Measurements from ENCODE around the gene PCK2. TPM values are rescaled to one million over a fixed set of nuclear protein-coding genes. Genes with fewer than 3 reads are reported as not detected.
A peak's percentile ranks its signal among the peaks of the same experiment; 100 is the strongest.

The PCK2 gene
- total RNA-seq, 1 donor from 2014 or later: 35.0 TPM

DNA sequence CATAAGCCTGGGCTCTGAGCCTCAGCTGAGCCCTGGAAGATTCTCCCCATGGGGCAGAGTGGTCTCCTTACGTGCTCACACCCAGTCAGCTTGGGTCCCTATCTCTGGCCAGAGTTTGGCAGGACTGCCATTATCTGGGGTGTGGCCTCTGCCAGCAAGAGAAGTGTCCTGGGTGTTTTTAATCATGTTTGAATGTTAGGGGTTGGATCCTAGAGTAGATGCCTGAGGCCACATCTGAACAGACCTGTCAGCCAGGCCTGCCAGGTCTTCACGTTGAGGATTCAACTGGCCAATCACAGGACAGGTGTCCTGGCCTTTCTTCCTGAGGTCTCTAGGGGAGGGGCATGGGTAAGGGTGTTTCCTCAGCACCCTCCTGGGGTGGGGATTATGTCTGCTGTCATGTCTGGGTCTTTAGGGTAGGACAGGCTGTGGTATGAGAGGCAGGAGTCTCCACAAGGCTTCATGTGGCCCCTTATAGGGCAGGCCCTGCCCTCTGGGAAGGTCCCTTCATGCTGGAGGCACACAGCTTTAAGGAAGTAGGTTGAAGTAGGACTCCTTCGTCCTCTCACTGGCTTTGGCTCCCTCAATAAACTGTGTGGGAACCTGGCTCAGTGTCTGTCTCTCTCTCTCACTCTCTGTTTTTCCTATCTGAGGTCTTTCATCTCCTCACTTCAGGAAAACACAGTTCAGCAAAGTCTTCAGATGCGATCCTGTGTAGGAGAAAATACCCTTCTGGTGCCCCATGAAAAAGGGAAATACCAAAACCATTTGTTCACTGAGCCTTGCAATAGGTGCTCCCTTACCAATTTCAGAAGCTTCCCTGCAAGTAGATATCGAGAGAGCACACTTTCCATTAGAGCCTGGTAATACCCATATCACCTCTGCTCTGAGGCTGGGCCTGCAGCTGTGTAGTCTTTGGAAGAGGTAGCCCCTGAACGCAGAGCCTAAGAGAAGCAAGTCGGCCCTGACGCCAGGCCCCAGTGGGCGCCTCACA is 29.6 kb downstream of the PCK2 start:
- H3K9me3 Mint-ChIP-seq: no peaks in the 10 kb centered on the region
- peak overlapping the region; percentile 31 for H3K4me3 Mint-ChIP-seq
- H3K4me1 Mint-ChIP-seq (ENCODE audit: unreplicated experiment): no peaks in the 10 kb centered on the region
- peak overlapping the region; percentile 75 for H3K27ac Mint-ChIP-seq
- peaks cover 15% of the 10 kb centered on the region for H3K36me3 Mint-ChIP-seq
- no peak for DNase-seq (ENCODE audit: extremely low spot score, unreplicated experiment)
- H3K27me3 Mint-ChIP-seq: no peaks in the 10 kb centered on the region
- TF ChIP-seq, protein P1, sequence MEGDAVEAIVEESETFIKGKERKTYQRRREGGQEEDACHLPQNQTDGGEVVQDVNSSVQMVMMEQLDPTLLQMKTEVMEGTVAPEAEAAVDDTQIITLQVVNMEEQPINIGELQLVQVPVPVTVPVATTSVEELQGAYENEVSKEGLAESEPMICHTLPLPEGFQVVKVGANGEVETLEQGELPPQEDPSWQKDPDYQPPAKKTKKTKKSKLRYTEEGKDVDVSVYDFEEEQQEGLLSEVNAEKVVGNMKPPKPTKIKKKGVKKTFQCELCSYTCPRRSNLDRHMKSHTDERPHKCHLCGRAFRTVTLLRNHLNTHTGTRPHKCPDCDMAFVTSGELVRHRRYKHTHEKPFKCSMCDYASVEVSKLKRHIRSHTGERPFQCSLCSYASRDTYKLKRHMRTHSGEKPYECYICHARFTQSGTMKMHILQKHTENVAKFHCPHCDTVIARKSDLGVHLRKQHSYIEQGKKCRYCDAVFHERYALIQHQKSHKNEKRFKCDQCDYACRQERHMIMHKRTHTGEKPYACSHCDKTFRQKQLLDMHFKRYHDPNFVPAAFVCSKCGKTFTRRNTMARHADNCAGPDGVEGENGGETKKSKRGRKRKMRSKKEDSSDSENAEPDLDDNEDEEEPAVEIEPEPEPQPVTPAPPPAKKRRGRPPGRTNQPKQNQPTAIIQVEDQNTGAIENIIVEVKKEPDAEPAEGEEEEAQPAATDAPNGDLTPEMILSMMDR (conservative IDR thresholded peaks at IDR 0.05): no peak

DNA sequence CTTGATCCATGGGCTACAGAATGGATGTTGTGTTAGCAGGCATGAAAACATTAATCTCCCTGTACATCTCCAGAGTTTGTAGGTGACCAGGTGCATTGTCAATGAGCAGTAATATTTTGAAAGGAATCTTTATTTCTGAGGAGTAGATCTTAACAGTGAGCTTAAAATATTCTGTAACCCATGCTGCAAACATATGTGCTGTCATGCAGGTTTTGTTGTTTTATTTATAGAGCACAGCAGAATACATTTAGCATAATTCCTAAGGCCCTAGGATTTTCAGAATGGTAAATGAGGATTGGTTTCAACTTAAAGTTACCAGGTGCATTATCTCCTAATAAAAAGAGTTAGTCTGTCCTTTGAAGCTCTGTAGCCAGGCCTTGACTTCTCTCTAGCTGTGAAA is 32.8 kb downstream of the PCK2 start:
- H3K27me3 Mint-ChIP-seq: no peaks in the 10 kb centered on the region
- no peaks in the 10 kb centered on the region for H3K4me1 Mint-ChIP-seq (ENCODE audit: unreplicated experiment)
- peaks cover 8% of the 10 kb centered on the region for H3K36me3 Mint-ChIP-seq
- TF ChIP-seq, protein P1 (conservative IDR thresholded peaks at IDR 0.05): no peak
- no peak for DNase-seq (ENCODE audit: extremely low spot score, unreplicated experiment)
- no peak overlapping the region for H3K27ac Mint-ChIP-seq
- H3K4me3 Mint-ChIP-seq: no peak overlapping the region
- H3K9me3 Mint-ChIP-seq: no peaks in the 10 kb centered on the region

- no peaks in the 10 kb centered on the region for H3K9me3 Mint-ChIP-seq
- no peaks in the 10 kb centered on the region for H3K27me3 Mint-ChIP-seq
- no peak for DNase-seq (ENCODE audit: extremely low spot score, unreplicated experiment)
- H3K36me3 Mint-ChIP-seq: peaks cover 8% of the 10 kb centered on the region
- TF ChIP-seq, protein P1 (conservative IDR thresholded peaks at IDR 0.05): no peak
- no peaks in the 10 kb centered on the region for H3K4me1 Mint-ChIP-seq (ENCODE audit: unreplicated experiment)
- no peak overlapping the region for H3K27ac Mint-ChIP-seq
- no peak overlapping the region for H3K4me3 Mint-ChIP-seq
Measured at GRCh38 chr14:24127673-24128072, 33.6 kb downstream of the PCK2 start.

DNA sequence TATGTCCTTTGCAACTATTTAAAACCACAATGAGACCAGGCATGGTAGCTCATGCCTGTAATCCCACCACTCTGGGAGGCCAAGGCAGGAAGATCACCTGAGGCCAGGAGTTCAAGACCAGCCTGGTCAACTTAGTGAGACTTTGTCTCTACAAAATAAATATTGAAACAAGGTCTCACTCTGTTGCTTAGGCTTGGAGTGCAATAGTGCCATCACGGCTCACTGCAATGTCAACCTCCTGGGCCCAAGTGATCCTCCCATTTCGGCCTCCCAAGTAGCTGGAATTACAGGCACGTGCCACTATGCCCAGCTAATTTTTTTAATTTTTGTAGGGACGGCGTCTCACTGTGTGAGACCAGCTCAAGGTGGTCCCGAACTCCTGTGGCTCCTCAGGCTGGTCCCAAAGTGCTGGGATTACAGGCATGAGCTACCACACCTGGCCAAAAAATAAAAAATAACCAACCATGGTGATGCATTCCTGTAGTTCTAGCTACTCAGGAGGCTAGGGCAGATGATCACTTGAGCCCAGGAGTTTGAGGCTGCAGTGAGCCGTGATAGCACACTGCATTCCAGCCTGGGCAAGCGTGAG is 35.4 kb downstream of the PCK2 start:
- H3K9me3 Mint-ChIP-seq: no peaks in the 10 kb centered on the region
- no peak for DNase-seq (ENCODE audit: extremely low spot score, unreplicated experiment)
- no peaks in the 10 kb centered on the region for H3K36me3 Mint-ChIP-seq

GRCh38 chr14:24130380-24130716 is 36.2 kb downstream of the PCK2 start, which contains the start of gene FITM1:
TSS of gene FITM1 (plus strand) at chr14:24130659. CDS start at chr14:24131564, 905 bp downstream.
- Mint-ChIP-seq H3K27ac (no peak within 1 kb of the TSS), H3K27me3 (no peaks in the 10 kb centered on the region), H3K4me3 (no peak within 1 kb of the TSS), H3K36me3 (no peaks in the 10 kb centered on the region), H3K9me3 (no peaks in the 10 kb centered on the region), H3K4me1 (ENCODE audit: unreplicated experiment) (peaks cover 4% of the 10 kb centered on the region)
- DNase-seq (ENCODE audit: extremely low spot score, unreplicated experiment): no peak
- TF ChIP-seq, protein P1 (conservative IDR thresholded peaks at IDR 0.05): no peak

More for the DNA sequence above, 35.4 kb downstream of the PCK2 start:
- no peaks in the 10 kb centered on the region for H3K27me3 Mint-ChIP-seq
- TF ChIP-seq, protein P1 (conservative IDR thresholded peaks at IDR 0.05): no peak
- no peaks in the 10 kb centered on the region for H3K4me1 Mint-ChIP-seq (ENCODE audit: unreplicated experiment)
- H3K4me3 Mint-ChIP-seq: no peak overlapping the region
- no peak overlapping the region for H3K27ac Mint-ChIP-seq
